Osteocyte (in vitro differentiated cells): ENCODE results near the gene LRRFIP2. TPM values are rescaled to one million over a fixed set of nuclear protein-coding genes. Genes with fewer than 3 reads are reported as not detected.
"Not testable (repeated sequence)": the region's sequence is repeated elsewhere in the genome, so short reads cannot be mapped to it uniquely, and the experiment has no call there.

Source experiments
- DNase-seq: peaks from one replicate; pipeline ENCODE4 v3.0.0; 2021; ENCODE audit warnings: mixed read lengths; ENCODE audit not compliant: unreplicated experiment; ENCODE audit errors: extremely low spot score
- H3K27ac Mint-ChIP-seq: one replicate; pipeline ENCODE4 v1.8.0; 2021; ENCODE audit warnings: mild to moderate bottlenecking, mixed read lengths; ENCODE audit not compliant: unreplicated experiment
- H3K27me3 Mint-ChIP-seq: one replicate; pipeline ENCODE4 v1.8.0; 2021; ENCODE audit warnings: mixed read lengths; ENCODE audit not compliant: unreplicated experiment
- H3K36me3 Mint-ChIP-seq: one replicate; pipeline ENCODE4 v1.8.0; 2021; ENCODE audit warnings: mixed read lengths; ENCODE audit not compliant: unreplicated experiment
- H3K4me1 Mint-ChIP-seq: one replicate; pipeline ENCODE4 v1.8.0; 2021; ENCODE audit warnings: mixed read lengths; ENCODE audit not compliant: unreplicated experiment
- H3K4me3 Mint-ChIP-seq: one replicate; pipeline ENCODE4 v1.8.0; 2021; ENCODE audit warnings: mild to moderate bottlenecking, moderate library complexity, mixed read lengths; ENCODE audit not compliant: unreplicated experiment
- H3K9me3 Mint-ChIP-seq: one replicate; pipeline ENCODE4 v1.8.0; 2021; ENCODE audit warnings: mixed read lengths; ENCODE audit not compliant: unreplicated experiment
- long read RNA-seq: library from polyadenylated mRNA; unstranded; transcript quantifications from one replicate; pipeline ENCODE4 v2.0.0, GENCODE V29; 2021
- total RNA-seq: library from RNA; stranded (reverse); gene quantifications from 2 replicates; pipeline ENCODE4 v1.2.1, GENCODE V29; 2021
- TF ChIP-seq, protein P1 (sequence below): fragments of 200-600 bp; sonication (generic); IDR thresholded peaks from 2 replicates; pipeline ENCODE4 v1.5.0; 2021; ENCODE audit warnings: antibody characterized with exemption, mild to moderate bottlenecking, moderate library complexity

Gene LRRFIP2, protein sequence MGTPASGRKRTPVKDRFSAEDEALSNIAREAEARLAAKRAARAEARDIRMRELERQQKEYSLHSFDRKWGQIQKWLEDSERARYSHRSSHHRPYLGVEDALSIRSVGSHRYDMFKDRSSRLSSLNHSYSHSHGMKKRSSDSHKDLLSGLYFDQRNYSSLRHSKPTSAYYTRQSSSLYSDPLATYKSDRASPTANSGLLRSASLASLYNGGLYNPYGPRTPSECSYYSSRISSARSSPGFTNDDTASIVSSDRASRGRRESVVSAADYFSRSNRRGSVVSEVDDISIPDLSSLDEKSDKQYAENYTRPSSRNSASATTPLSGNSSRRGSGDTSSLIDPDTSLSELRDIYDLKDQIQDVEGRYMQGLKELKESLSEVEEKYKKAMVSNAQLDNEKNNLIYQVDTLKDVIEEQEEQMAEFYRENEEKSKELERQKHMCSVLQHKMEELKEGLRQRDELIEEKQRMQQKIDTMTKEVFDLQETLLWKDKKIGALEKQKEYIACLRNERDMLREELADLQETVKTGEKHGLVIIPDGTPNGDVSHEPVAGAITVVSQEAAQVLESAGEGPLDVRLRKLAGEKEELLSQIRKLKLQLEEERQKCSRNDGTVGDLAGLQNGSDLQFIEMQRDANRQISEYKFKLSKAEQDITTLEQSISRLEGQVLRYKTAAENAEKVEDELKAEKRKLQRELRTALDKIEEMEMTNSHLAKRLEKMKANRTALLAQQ
- total RNA-seq: 43.2 and 49.1 TPM in 2 replicates
- long read RNA-seq, transcript LRRFIP2-205 (15 exons, 2,522 nt): major isoform, 50 of 80 reads
- long read RNA-seq, partial matches to known transcripts: 6 of 80 reads
- long read RNA-seq, other reads (novel, unspliced or antisense): 18 of 80 reads

DNA sequence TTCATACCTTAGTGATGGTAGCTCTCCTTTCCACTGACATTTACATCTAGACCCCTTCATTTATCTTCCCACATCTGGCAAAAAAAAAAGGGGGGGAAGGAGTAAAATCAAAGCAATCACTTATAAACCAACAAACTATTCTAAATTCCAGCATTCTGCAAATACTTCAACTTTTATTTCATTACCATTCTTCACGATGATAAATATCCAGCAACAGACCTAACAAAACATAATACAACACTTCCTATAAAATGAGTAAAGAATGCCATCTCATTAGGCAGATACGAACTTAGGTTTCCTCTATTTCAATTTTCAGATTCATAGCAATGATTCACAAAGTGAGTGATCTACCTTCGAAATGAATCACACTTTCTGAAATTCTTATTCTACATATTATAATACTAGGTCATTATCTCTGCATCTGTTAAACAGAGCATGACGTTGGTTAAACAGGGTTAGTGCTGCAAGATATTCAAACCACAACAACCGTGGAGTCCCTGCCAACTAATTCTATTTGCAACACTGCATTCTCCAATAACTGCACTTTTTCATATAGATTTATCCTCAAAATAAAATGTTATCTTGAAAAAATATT is at the start of gene LRRFIP2:
Gene LRRFIP2, minus strand, starts transcription at position 51 of the 595 bp plus-strand sequence. CDS start 25,599 bp downstream, outside the sequence.
- TF ChIP-seq, protein P1, sequence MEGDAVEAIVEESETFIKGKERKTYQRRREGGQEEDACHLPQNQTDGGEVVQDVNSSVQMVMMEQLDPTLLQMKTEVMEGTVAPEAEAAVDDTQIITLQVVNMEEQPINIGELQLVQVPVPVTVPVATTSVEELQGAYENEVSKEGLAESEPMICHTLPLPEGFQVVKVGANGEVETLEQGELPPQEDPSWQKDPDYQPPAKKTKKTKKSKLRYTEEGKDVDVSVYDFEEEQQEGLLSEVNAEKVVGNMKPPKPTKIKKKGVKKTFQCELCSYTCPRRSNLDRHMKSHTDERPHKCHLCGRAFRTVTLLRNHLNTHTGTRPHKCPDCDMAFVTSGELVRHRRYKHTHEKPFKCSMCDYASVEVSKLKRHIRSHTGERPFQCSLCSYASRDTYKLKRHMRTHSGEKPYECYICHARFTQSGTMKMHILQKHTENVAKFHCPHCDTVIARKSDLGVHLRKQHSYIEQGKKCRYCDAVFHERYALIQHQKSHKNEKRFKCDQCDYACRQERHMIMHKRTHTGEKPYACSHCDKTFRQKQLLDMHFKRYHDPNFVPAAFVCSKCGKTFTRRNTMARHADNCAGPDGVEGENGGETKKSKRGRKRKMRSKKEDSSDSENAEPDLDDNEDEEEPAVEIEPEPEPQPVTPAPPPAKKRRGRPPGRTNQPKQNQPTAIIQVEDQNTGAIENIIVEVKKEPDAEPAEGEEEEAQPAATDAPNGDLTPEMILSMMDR: no peak
- Mint-ChIP-seq H3K36me3 (peaks cover 12% of the 10 kb centered on the region), H3K4me1 (peaks cover 52% of the 10 kb centered on the region), H3K4me3 (peak within 1 kb of the TSS; percentile 89), H3K27me3 (no peaks in the 10 kb centered on the region), H3K27ac (peak within 1 kb of the TSS; percentile 70), H3K9me3 (no peaks in the 10 kb centered on the region)
- no peak for DNase-seq

DNA sequence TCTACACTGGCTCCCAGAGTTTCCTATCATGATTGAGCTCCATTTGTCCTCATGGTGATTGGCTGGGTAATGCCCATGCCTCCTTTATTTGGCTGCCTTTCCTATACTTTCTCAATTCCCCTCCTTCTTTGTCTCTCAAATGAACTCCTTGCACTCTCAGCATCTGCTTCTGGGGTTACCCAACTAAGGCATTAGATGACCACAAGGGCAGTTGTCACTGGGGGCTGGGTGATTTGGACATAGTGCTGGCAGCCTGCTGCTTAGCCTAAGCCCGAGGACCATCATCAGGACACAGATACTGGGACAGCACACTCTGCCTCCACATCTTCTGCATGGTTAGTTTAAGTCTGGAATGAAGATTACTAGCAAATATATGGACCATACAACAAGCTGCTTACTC is 49.2 kb upstream of the LRRFIP2 start:
- Mint-ChIP-seq H3K4me1 (peaks cover 6% of the 10 kb centered on the region), H3K4me3 (no peak overlapping the region), H3K27me3 (peaks cover 17% of the 10 kb centered on the region), H3K36me3 (no peaks in the 10 kb centered on the region), H3K27ac (no peak overlapping the region), H3K9me3 (no peaks in the 10 kb centered on the region)
- TF ChIP-seq, protein P1: no peak
- DNase-seq: no peak

DNA sequence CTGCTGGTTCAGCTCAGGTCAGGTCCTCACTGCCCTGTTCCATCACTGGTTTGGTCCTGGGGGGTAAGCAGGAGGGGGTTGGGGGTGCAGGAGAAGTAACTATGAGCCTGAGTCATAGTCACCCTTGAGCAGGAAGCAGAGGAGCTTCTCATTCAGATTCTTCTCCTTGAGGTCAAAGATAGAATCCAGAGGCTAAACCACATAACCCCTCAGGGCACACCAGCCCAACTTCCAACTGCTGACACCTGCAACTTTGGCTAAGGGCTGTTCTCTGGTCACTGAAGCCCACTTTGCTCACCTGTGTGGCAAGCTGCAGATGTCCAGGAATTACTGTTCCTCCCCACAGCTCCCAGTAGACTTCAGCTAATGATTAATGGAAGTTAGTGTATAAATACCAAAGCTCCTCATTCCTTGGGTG is 48.8 kb upstream of the LRRFIP2 start:
- TF ChIP-seq, protein P1: no peak
- Mint-ChIP-seq H3K4me1 (peaks cover 6% of the 10 kb centered on the region), H3K36me3 (no peaks in the 10 kb centered on the region), H3K4me3 (no peak overlapping the region), H3K27me3 (peaks cover 17% of the 10 kb centered on the region), H3K27ac (no peak overlapping the region), H3K9me3 (no peaks in the 10 kb centered on the region)
- no peak for DNase-seq

DNA sequence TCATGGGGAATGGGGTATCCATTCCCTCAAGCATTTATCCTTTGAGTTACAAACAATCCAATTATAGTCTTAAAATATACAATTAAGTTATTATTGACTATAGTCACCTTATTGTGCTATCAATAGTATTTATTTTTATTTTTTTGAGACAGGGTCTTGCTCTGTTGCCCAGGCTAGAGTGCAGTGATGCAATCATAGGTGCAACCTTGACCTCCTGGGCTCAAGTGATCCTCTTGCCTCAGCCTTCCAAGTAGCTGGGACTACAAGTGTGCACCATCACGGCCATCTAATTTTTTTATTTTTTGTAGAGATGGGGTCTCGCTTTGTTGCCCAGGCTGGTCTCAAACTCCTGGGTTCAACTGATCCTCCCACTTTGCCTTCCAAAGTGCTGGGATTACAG is 48.2 kb upstream of the LRRFIP2 start:
- H3K27ac Mint-ChIP-seq, H3K9me3 Mint-ChIP-seq, H3K4me3 Mint-ChIP-seq, H3K36me3 Mint-ChIP-seq, H3K4me1 Mint-ChIP-seq, DNase-seq: not testable (repeated sequence)
- peaks cover 15% of the 10 kb centered on the region for H3K27me3 Mint-ChIP-seq

DNA sequence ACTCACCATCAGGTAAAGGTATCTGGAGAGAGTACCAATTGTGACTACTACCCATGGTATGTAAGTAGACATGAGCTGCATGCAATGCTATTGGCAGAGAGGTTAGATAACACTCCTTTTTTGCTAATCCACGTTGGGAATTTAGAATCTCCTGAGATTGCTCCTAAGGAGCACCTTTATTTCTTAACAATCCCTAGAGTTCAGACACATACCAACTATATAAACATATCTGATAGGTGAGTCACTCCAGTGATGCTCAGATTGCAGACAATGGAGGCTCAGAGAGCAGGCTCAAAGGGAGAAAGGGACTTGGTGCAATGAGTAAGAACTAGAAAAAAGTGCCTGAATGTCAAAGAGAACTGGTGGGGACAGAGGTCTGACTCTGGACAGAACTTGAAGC is 47.0 kb upstream of the LRRFIP2 start:
- Mint-ChIP-seq H3K36me3 (no peaks in the 10 kb centered on the region), H3K27ac (no peak overlapping the region), H3K4me3 (no peak overlapping the region), H3K27me3 (peaks cover 12% of the 10 kb centered on the region), H3K4me1 (peaks cover 6% of the 10 kb centered on the region), H3K9me3 (no peaks in the 10 kb centered on the region)
- TF ChIP-seq, protein P1: no peak
- DNase-seq: no peak
